ENCODE data around the gene GMDS.

Gene GMDS

DNA sequence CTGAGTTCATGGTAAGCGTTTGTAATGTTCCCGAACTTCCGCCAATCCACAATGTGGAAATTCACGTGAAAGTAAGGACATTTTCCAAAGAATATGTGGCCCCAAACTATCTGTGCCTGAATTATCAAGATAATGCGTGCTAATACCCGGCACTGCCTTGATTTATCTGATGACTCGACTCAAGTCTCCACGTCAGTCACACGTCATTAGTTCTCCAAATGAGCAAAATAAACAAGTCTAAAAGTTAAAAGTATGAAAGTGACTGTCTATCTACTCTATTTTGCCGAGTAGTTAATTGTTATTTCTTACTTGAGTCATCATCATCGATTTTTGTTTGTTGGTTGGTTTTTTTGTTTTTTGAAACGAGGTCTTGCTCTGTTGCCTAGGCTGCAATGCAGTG lies 657.4 kb downstream of the GMDS start:
- no peak for DNase-seq (ENCODE audit: low read depth)
- no peak overlapping the region for H3K4me3 ChIP-seq (ENCODE audit: control insufficient read depth, low read depth, low read length)
- TF ChIP-seq, protein P1, sequence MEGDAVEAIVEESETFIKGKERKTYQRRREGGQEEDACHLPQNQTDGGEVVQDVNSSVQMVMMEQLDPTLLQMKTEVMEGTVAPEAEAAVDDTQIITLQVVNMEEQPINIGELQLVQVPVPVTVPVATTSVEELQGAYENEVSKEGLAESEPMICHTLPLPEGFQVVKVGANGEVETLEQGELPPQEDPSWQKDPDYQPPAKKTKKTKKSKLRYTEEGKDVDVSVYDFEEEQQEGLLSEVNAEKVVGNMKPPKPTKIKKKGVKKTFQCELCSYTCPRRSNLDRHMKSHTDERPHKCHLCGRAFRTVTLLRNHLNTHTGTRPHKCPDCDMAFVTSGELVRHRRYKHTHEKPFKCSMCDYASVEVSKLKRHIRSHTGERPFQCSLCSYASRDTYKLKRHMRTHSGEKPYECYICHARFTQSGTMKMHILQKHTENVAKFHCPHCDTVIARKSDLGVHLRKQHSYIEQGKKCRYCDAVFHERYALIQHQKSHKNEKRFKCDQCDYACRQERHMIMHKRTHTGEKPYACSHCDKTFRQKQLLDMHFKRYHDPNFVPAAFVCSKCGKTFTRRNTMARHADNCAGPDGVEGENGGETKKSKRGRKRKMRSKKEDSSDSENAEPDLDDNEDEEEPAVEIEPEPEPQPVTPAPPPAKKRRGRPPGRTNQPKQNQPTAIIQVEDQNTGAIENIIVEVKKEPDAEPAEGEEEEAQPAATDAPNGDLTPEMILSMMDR (IDR thresholded peaks at IDR 0.05; ENCODE audit: control insufficient read depth, insufficient read depth, low read depth, low read length, missing control alignments) = no peak

DNA sequence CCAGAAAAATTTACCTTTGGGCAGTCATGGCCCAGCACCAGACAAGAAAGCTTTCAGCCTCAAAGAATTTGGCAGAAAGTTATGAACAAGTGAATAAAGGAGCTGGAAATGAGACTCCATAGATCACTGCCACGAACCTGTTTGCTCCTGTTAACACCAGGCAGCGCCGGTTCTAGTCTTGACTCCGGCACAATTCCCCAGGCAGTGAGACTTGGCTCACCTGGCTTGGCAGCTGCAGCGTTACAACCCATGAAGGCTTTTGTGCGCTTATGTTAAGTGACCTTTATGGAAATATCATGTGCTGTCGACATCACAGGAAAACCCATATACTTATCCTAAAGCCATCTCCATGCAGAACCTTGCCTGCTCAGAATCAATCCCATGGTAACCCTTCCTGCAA lies 657.9 kb downstream of the GMDS start:
- no peak overlapping the region for H3K4me3 ChIP-seq (ENCODE audit: control insufficient read depth, low read depth, low read length)
- TF ChIP-seq, protein P1 (IDR thresholded peaks at IDR 0.05; ENCODE audit: control insufficient read depth, insufficient read depth, low read depth, low read length, missing control alignments) = no peak
- DNase-seq (ENCODE audit: low read depth) = no peak

DNA sequence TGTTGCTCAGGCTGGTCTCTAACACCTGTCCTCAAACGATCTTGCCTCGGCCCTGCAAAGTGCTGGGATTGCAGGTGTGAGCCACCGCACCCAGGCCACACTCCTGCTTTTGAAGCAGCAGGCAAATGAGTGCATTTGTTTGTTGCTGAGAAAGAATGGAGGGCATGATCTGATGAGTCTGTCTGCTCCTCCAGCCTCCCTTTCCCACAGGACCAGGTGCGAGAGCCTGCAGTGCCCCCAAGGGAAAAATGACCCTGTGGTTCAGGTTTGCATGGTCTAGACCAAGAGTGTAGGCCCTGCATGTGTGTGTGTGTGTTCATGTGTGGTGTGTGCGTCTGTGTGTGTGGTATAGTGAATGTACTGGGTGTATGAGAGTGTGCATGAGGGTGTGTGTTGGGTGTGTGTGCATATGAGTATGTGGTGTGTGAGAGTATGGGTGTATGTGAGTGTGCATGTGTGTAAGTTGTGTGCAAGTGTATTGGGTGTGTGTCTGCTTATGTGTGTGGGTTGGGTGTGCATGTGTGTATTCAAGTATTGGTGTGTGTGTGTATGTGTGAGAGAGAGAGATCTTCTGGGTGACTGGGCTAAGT lies 658.4 kb downstream of the GMDS start:
- TF ChIP-seq, protein P1 (IDR thresholded peaks at IDR 0.05; ENCODE audit: control insufficient read depth, insufficient read depth, low read depth, low read length, missing control alignments) = no peak
- H3K4me3 ChIP-seq (ENCODE audit: control insufficient read depth, low read depth, low read length) = no peak overlapping the region
- no peak for DNase-seq (ENCODE audit: low read depth)

DNA sequence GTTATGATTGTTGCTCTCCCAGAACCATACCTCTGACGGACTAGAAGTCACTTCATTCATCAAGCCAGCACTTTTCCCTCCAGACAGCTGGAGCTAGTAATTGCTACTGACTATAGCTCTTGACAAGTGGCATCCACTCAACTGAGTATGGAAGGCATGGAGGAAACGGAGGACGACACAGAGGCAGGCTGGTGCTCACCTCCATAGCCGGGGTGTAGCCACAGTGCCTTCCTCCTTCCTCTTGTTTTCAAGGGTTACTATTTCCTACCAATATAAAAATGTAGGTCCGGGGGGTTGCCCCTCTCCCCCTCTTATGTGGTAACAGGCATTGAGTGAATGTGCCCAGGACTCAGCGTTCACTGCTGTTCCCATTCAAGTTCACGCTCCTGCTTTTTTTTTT lies 659.1 kb downstream of the GMDS start:
- no peak for DNase-seq (ENCODE audit: low read depth)

DNA sequence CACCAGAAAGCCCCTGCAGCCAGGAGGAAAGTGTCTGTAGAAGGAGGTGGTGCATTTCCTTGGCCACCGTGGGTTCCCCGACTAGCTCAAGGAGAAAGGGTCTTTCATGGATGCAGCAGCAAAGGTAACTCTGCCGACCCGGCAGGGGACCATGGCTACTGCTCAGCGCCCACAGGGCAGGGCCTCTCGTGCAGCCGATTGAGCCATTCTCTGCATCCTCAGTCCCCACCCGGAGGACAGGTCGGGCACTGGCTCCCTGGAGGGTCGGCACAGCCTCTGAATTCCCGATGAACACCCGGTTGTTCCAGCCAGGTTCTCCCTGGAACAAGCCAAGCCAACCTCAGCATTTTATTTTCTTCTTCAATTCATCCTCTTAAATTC lies 659.7 kb downstream of the GMDS start:
- TF ChIP-seq, protein P1 (IDR thresholded peaks at IDR 0.05; ENCODE audit: control insufficient read depth, insufficient read depth, low read depth, low read length, missing control alignments) = no peak
- no peak overlapping the region for H3K4me3 ChIP-seq (ENCODE audit: control insufficient read depth, low read depth, low read length)
- DNase-seq (ENCODE audit: low read depth) = no peak

More for the DNA sequence above, 659.1 kb downstream of the GMDS start:
- TF ChIP-seq, protein P1 (IDR thresholded peaks at IDR 0.05; ENCODE audit: control insufficient read depth, insufficient read depth, low read depth, low read length, missing control alignments) = no peak
- H3K4me3 ChIP-seq (ENCODE audit: control insufficient read depth, low read depth, low read length) = no peak overlapping the region

DNA sequence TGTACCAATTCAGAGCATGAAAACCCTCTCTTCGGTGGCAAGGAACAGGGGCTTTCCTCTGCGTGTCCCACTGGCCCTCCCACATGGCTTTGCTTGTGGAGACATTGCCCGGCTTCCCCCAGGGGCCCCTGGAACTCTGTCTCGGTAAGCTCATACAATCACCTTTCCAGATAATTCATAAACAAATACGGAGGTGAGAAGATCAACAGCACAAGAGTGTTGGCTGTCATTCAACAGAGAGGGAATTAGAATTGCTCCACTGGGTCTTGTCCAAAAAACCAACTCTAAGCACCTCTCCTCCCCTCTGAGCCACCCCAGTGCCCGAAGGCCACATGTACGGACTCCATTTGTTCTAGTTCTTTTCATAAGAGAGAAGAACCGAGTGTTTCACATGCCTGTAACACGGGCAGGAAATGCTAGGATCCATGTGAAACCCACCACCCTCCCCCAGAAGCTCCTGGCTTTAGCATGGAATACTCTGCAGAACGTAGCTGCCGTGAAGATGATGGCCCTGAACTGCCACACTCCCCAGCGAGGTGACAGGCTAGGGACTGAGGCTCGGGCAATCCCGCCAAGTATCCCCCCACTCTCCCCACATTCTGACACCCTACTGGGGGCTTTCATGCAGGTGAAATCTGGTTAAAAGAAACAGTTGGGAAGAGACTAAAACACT lies 660.3 kb downstream of the GMDS start:
- no peak for DNase-seq (ENCODE audit: low read depth)
- H3K4me3 ChIP-seq (ENCODE audit: control insufficient read depth, low read depth, low read length) = no peak overlapping the region
- TF ChIP-seq, protein P1 (IDR thresholded peaks at IDR 0.05; ENCODE audit: control insufficient read depth, insufficient read depth, low read depth, low read length, missing control alignments) = no peak

All from AG09309 (cell line).